Myocyte (in vitro differentiated cells): ENCODE data around the gene CRX. TPM values are rescaled to one million over a fixed set of nuclear protein-coding genes. Genes with fewer than 3 reads are reported as not detected.
"Not testable (repeated sequence)": the region's sequence is repeated elsewhere in the genome, so short reads cannot be mapped to it uniquely, and the experiment has no call there.

Experiments used
- DNase-seq: peaks from one replicate; pipeline ENCODE4 v3.0.0-alpha.2; 2012; ENCODE audit warnings: low read depth
- total RNA-seq: library from RNA; depleted of rRNA; stranded (reverse); fragments of >200 nt; gene quantifications from 2 replicates; pipeline ENCODE4 v1.2.3, GENCODE V29; 2014

The CRX gene
- total RNA-seq, 1 donor from 2014 or later = not detected

- not testable (repeated sequence) for DNase-seq
These were observed 18.6 kb upstream of the CRX start for GRCh38 chr19:47803148-47803547.

- not testable (repeated sequence) for DNase-seq
These were observed 18.1 kb upstream of the CRX start for GRCh38 chr19:47803671-47804070.

GRCh38 chr19:47804451-47804850 lies 17.3 kb upstream of the CRX start, which contains the start of gene TPRX1:
TSS of gene TPRX1 (minus strand) at chr19:47804551. CDS start at chr19:47804539, 12 bp downstream.
- not testable (repeated sequence) for DNase-seq

GRCh38 chr19:47805313-47805712 lies 16.4 kb upstream of the CRX start:
- no peak for DNase-seq

- DNase-seq = no peak
These were observed 15.3 kb upstream of the CRX start for GRCh38 chr19:47806435-47806834.

GRCh38 chr19:47813304-47813994 lies 8.3 kb upstream of the CRX start:
- peak; percentile 69 for DNase-seq

- DNase-seq = no peak
These were observed 7.8 kb upstream of the CRX start for GRCh38 chr19:47813995-47814328.

- not testable (repeated sequence) for DNase-seq
These were observed 5.5 kb upstream of the CRX start for GRCh38 chr19:47816270-47816669.

GRCh38 chr19:47818221-47818620 lies 3.5 kb upstream of the CRX start:
- DNase-seq = not testable (repeated sequence)

- no peak for DNase-seq
These were observed 1.9 kb upstream of the CRX start for GRCh38 chr19:47819858-47820257.

GRCh38 chr19:47820410-47820809 lies 1.3 kb upstream of the CRX start:
- DNase-seq = peak; percentile 40

GRCh38 chr19:47824396-47824795 lies 2.7 kb downstream of the CRX start:
- no peak for DNase-seq

- peak; percentile 15 for DNase-seq
These were observed 5.1 kb downstream of the CRX start for GRCh38 chr19:47826800-47827199.

GRCh38 chr19:47832723-47833122 lies 11.0 kb downstream of the CRX start:
- no peak for DNase-seq

GRCh38 chr19:47836038-47836437 lies 14.3 kb downstream of the CRX start:
- no peak for DNase-seq

- DNase-seq = no peak
These were observed 17.7 kb downstream of the CRX start for GRCh38 chr19:47839411-47839810.

- DNase-seq = peak; percentile 11
These were observed 18.2 kb downstream of the CRX start for GRCh38 chr19:47839913-47840312.

- DNase-seq = no peak
These were observed 21.2 kb downstream of the CRX start for GRCh38 chr19:47842941-47843340.

GRCh38 chr19:47848425-47848822 lies 26.7 kb downstream of the CRX start:
- DNase-seq = no peak

- DNase-seq = no peak
These were observed 27.2 kb downstream of the CRX start for GRCh38 chr19:47848823-47849473.

GRCh38 chr19:47853003-47853402 lies 31.3 kb downstream of the CRX start:
- DNase-seq = no peak

GRCh38 chr19:47854459-47854858 lies 32.7 kb downstream of the CRX start:
- no peak for DNase-seq

- DNase-seq = peak; percentile 11
These were observed 36.5 kb downstream of the CRX start for GRCh38 chr19:47858231-47858630.
